HG03460 (cell line): ENCODE data around the gene PTBP1.
"Not testable (repeated sequence)": the region's sequence is repeated elsewhere in the genome, so short reads cannot be mapped to it uniquely, and the experiment has no call there.

Source experiments
- ATAC-seq: cut with Tn5 transposase; IDR thresholded peaks from one replicate; pipeline ENCODE4 v1.9.1; 2021; ENCODE audit not compliant: unreplicated experiment

Gene PTBP1

DNA sequence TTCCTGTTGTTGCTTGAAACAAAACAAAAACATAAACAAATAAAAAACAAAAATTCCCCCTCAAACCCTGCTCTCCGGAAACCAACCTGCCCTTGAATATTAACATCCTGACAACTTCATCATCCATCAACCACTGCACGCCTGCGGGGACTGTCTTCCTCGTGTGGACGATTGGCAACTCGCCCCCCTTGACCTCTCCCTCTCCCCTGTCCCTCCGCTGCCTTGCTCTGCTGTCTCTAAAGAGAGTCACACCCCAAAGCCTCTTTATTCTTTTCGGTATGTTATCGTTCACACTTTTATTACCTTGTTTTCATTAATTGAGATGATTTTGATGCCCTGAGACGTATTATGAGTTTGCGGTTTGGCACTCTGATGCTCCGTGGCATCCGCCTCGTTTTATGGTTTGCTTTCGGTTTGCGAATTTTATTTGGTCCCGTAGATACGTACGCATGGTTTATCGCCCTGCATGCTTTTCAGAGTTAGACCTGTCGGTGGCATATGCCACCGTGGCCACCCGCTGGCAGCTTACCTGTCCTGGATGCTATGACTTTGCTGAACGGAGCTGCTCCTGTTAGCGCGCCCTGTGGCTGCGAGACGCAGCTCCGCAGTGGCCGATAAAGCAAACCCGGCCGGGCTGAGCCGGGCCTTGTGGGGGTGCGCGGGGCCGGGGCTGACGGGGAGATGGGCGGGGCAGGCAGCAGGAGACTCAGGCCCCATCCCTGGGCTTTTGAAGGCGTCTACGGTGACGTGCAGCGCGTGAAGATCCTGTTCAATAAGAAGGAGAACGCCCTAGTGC lies 10.6 kb downstream of the PTBP1 start:
- ATAC-seq = no peak

DNA sequence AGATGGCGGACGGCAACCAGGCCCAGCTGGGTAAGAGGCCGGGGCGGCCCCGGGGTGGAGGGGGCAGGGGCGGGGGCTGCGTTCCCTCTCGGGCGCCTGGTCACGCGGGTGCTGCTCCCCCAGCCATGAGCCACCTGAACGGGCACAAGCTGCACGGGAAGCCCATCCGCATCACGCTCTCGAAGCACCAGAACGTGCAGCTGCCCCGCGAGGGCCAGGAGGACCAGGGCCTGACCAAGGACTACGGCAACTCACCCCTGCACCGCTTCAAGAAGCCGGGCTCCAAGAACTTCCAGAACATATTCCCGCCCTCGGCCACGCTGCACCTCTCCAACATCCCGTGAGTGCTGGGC lies 11.1 kb downstream of the PTBP1 start:
- ATAC-seq = no peak

DNA sequence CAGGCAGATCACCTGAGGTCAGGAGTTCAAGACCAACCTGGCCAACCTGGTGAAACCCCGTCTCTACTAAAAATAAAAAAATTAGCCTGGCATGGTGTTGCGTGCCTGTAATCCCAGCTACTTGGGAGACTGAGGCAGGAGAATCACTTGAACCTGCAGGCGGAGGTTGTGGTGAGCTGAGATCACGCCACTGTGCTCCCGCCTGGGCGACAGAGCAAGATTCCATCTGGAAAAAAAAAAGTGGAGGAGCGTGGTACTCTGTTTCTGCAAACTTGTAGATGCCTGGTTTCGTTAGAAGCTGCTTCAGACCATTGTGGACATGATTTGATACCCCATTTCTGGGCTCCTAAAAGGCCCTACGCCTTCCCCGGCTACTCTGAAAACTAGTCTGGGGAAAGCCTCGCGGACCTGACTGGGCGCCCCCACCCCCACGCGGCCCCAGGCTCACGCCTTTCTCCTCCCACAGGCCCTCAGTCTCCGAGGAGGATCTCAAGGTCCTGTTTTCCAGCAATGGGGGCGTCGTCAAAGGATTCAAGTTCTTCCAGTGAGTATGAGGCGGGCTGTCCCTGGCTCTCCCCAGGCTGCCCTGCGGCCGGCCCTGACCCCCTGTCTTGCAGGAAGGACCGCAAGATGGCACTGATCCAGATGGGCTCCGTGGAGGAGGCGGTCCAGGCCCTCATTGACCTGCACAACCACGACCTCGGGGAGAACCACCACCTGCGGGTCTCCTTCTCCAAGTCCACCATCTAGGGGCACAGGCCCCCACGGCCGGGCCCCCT lies 13.0 kb downstream of the PTBP1 start:
- ATAC-seq = no peak

DNA sequence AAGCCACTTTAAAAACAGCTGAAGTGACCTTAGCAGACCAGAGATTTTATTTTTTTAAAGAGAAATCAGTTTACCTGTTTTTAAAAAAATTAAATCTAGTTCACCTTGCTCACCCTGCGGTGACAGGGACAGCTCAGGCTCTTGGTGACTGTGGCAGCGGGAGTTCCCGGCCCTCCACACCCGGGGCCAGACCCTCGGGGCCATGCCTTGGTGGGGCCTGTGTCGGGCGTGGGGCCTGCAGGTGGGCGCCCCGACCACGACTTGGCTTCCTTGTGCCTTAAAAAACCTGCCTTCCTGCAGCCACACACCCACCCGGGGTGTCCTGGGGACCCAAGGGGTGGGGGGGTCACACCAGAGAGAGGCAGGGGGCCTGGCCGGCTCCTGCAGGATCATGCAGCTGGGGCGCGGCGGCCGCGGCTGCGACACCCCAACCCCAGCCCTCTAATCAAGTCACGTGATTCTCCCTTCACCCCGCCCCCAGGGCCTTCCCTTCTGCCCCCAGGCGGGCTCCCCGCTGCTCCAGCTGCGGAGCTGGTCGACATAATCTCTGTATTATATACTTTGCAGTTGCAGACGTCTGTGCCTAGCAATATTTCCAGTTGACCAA lies 13.7 kb downstream of the PTBP1 start:
- ATAC-seq = no peak

DNA sequence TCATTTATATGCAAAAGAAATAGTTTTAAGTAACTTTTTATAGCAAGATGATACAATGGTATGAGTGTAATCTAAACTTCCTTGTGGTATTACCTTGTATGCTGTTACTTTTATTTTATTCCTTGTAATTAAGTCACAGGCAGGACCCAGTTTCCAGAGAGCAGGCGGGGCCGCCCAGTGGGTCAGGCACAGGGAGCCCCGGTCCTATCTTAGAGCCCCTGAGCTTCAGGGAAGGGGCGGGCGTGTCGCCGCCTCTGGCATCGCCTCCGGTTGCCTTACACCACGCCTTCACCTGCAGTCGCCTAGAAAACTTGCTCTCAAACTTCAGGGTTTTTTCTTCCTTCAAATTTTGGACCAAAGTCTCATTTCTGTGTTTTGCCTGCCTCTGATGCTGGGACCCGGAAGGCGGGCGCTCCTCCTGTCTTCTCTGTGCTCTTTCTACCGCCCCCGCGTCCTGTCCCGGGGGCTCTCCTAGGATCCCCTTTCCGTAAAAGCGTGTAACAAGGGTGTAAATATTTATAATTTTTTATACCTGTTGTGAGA lies 14.3 kb downstream of the PTBP1 start:
- ATAC-seq = no peak

DNA sequence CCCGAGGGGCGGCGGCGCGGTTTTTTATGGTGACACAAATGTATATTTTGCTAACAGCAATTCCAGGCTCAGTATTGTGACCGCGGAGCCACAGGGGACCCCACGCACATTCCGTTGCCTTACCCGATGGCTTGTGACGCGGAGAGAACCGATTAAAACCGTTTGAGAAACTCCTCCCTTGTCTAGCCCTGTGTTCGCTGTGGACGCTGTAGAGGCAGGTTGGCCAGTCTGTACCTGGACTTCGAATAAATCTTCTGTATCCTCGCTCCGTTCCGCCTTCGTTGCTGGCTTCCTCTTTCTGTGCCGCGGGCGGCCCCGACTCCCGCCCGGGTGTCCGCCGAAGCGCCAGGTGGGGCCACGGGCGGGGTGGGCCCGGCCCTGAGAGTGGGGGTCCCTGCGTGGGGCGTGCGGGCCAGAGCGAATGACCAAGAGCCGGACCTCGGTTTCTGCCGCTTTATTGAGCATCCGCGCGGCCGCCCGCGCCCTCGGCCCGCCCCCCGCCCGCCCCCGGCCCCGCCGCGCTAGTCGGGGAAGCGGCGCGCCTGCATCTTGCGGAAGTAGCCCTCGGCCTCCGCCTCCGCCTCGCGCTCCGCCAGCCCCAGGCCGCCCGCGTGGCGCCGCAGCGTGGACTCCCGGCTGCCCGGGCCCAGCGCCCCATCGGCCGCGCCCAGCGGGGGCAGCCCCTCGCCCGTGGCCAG lies 14.9 kb downstream of the PTBP1 start:
- ATAC-seq = no peak

DNA sequence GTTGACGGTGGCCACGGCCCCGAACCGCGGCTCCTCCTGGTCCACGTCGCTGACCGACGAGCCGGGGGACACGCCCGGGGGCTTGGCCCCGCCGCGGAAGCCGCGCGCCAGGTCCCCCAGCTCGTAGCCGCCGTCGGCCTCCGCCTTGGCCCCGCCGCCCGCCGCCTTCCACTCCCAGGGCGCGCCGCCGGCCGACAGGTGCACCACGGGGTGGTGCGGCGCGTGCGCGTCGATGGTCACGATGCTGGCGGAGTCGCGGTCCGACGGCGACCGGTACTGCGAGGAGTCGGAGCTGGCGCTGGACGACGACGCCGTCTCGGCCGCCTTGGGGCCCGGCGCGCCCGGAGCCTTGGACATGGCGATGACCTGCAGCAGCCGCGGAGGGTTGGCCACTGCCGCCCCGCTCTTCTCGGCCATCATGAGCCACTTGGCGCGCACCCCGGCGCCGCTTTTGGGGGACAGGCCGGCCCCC lies 15.5 kb downstream of the PTBP1 start:
- no peak for ATAC-seq

DNA sequence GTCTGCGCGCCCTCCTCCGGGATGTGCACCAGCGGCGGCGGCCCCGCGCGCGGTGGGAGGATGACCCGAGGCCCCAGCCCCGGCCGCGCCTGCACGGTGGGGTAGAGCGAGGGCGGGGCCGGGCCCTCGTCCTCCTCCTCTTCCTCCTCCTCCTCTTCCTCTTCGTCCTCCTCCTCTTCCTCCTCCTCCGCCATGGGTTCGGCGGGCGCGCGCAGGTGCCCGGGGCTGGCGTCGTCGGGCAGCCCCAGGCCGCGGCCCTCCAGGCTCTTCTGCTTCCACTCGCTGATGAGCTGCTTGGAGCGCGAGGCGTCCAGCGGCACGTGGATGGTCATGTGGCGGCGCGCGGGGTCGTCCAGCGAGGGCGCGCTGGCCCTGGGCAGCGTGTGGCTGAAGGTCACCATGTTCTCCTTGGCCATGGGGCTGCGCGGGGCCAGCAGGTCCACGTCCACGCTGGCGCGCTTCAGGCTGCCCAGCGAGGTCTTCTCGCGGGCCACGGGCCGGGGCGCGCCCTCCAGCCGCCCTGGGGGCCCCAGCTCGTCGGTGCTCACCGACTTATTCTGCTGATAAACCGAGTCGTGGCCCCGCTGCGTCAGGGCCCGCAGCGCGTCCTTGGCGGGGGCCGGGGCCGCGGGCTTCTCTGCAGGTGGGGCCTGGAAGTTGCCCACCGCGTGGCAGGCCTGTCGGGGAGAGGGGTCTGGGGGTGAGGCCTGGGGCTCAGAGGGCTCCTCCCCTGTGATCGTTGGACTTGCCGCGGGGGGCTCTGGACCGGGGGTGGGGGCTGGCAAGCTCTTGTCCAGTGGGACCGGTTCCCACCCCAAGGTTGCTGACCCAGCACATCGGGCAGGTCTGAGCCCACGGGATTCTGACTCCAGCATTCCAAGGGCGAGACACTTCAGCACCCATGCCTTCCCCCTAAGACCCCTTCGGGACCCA lies 16.2 kb downstream of the PTBP1 start:
- ATAC-seq = no peak

DNA sequence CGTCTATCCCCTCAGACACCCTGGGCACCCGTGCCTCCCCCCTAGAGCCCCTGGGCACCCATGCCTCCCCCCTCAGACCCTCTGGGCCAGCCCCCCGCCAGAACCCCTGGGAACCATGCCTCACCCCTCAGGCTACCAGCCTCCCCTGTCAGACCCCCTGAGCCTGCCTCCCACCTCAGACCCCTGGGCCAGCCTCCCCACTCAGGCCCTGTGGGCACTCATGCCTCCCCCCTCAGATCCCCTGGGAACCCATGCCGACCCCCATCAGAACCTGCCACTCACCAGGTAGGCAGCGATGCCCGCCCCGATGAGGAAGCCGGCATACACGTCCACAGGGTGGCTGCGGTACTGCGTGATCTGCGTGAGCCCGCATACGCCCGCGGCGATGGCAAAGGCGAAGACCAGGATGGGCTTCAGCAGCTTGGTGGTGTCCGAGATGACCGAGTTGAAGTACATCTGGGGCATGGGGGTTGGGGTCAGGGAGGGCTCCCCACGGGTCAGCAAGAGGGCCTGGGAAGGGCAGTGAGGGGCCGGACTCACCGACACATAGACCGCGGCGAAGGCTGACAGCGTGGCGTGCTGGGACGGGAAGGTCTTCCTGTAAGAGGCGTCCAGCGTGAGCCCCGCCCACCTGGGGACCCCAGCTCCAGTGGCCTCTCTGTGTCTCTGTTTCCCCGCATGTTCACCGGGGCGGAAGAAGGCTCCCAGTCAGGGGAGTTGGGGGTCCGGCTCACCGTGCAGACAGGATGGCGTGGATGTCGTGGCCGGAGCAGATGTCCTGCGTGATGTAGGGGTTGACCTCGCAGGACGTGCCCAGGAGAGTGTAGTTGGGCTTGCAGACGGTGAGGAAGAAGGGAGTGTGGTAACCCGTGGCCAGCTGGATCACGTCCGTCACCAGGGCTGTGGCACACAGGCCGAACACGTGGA lies 17.2 kb downstream of the PTBP1 start:
- no peak for ATAC-seq

DNA sequence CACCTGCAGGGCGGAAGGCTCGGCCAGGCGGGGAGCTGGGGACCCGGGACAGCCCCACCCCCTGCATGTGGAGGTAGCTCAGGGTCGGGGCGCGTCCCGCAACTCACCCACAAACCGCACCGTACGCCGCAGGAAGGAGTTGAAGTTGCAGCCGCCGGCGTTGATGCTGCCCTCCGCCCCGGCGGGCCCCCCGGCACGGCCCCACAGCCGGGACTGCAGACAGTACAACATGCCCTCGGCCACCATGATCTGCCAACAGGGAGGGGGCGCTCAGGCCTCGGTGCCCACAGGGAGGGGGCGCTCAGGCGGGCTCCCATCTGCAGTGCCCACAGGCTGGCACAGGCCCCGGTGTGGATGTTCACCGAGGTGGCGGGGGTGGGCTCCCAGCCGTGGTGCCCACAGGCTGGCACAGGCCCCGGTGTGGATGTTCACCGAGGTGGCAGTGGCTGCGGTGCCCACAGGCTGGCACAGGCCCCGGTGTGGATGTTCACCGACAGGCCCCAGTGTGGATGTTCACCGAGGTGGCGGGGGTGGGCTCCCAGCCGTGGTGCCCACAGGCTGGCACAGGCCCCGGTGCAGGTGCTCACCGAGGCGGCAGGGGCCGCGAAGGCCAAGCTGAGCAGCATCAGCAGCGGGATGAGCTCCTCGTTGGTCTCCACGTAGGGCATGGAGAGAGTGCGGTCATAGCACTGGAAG lies 18.0 kb downstream of the PTBP1 start:
- no peak for ATAC-seq

DNA sequence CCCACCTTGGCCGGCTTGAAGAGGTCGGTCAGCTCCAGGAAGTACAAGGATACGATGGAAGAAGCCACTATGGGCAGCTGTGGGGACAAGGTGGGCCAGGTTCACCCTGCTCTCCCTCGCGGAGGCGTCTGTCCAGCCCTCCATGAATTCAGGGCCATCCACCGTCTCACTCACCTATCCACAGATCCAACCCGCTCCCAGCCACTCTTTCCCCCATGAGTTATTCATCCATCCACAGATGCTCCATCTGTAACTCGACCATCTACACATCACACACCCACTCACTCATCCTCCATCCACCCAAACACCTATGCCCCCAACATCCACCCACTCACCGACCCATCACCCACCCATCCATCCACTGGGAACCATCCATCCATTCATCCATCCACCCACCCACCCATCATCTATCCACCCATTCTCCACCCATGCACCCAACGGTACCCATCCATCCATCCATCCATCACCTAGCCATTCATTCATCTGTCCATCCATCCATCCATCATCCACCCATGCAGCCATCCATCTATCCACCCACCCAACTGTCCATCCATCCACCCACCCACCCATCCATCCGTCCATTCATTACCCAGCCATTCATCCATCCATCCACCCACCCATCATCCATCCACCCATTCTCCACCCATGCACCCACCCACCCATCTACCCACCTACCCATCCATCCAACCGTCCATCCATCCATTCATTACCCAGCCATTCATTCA lies 18.7 kb downstream of the PTBP1 start:
- ATAC-seq = no peak

DNA sequence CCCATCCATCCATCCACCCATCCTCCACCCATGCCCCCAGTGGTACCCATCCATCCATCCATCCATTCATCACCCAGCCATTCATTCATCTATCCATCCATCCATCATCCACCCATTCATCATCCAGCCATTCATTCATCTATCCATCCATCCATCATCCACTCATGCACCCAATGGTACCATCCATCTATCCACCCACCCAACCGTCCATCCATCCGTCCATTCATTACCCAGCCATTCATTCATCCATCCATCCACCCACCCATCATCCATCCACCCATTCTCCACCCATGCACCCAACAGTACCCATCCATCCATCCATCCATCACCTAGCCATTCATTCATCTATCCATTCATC lies 19.2 kb downstream of the PTBP1 start:
- no peak for ATAC-seq

DNA sequence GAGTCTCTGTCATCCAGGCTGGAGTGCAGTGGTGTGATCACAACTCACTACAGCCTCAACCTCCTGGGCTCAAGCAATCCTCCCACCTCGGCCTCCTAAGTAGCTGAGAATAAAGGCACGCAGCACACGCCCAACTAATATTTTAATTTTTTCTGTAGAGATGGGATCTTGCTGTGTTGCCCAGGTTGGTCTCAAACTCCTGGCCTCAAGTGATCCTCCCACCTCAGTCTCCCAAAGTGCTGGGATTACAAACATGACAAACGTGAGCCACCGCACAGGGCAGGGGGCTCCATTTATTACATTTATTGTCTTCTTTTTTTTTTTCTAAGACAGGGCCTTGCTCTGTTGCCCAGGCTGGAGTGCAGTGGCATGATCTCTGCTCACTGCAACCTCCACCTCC lies 23.0 kb downstream of the PTBP1 start:
- not testable (repeated sequence) for ATAC-seq

DNA sequence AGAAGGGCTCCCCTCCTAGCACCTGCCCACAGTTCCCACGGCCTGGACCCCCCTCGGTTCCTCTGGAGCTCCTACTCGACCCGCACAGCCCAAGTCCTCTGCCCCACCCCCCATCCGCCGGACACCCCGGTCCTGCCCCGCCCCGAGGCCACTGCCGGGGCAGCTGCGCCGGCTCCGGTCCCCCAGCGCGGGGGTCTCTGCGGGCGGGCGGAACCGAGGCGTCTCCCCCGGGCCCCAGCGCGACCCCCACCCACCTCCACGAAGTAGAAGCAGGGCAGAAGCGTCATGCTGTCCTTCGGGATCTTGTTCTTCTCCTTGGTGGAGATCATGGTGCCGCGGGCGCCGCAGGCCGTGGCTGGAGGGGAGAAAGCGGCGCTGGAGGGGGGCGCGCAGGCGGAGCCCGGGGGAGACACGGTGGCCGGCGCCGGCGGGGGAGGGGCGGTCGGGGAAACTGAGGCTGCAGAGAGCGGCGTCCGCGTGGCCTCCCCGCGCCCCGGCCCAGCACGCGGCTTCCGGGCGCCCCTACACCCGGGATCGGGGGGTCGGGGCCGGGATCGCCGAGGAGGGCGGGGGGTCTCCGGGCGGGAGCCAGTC lies 24.1 kb downstream of the PTBP1 start:
- ATAC-seq = no peak

DNA sequence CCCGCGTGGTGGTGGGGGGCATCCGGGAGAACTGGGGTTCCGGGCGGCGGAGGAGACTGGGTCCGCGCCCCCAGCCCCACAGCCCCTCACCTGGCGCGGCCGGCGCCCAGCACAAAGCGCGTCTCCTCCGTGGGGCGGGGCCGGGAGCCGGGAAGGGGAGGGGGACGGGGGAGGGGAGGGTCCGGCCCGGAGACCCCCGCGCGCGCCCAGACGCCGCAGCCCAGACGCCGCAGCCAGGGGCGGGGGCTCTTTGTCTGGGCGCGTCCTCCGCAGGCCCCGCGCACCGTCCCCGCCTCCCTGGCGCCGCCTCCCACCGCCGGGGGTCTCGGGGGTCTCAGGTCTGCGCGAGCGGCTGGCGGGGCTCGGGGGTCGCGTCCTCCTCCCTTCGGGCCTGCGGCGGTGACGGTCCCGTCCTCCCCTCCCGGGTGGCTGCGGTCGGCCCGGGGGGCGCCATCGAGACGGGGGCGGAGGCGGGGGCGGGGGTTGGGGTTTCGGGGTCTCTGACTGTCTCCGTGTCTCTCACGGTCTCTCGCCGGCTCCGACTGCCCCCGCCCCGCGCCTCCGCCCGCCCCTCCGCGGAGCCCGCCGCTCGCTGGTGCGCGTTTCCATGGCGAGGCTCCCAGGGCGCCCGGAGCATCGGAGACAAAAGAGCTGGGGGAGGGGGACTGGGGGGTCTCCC lies 24.7 kb downstream of the PTBP1 start, which contains the start of gene PLPPR3:
Gene PLPPR3 (minus strand): TSS at position 131 of the 679 bp plus-strand sequence. CDS start 396 bp downstream, outside the sequence.
- ATAC-seq = no peak

DNA sequence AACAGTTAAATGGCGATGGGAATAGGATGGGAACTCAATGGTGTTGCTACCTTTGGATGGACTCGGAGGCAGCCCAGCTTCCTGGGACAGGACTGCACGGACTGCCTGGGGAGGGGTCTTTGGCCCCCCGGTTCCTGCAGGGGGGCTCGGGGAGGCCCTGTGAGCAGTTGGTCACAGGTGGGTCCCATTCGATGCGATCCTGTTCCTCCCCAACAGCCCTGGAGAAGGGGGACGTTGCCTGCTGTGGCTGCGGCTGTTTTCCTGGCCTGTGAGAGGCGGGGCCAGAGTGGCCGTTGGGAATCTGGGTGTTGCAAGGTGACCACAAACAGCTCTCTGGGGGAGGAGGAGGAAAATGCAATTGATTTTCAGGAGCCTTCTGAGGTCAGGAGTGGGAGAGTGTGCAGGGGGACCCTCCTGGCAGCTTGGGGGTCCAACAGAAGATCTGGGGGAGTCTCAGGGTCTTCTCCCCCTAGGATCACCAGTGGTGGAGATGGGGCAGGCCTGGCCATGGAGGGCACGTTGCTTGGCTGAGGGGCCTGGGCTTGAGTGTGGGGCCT lies 26.4 kb downstream of the PTBP1 start:
- no peak for ATAC-seq
